ENCODE results near the gene TRIM23.
"Not testable (repeated sequence)": the region's sequence is repeated elsewhere in the genome, so short reads cannot be mapped to it uniquely, and the experiment has no call there.

The TRIM23 gene

GRCh38 chr5:65623482-65623881, 651 bp downstream of the TRIM23 start:
- no peak for TF ChIP-seq CTCF (IDR thresholded peaks at IDR 0.05; ENCODE audit: low read depth, low read length)
- no peak for DNase-seq (ENCODE audit: low read depth, low spot score)
- in situ Hi-C loops (cut with HindIII; ENCODE audit: low sequenced_read_pairs) = no loop called here
- H3K4me3 ChIP-seq (ENCODE audit: low read depth, low read length) = peak overlapping the region; percentile 98

GRCh38 chr5:65621961-65622360, 2.2 kb downstream of the TRIM23 start:
- H3K4me3 ChIP-seq (ENCODE audit: low read depth, low read length); in situ Hi-C loops (cut with HindIII; ENCODE audit: low sequenced_read_pairs); DNase-seq (ENCODE audit: low read depth, low spot score): not testable (repeated sequence)

DNA sequence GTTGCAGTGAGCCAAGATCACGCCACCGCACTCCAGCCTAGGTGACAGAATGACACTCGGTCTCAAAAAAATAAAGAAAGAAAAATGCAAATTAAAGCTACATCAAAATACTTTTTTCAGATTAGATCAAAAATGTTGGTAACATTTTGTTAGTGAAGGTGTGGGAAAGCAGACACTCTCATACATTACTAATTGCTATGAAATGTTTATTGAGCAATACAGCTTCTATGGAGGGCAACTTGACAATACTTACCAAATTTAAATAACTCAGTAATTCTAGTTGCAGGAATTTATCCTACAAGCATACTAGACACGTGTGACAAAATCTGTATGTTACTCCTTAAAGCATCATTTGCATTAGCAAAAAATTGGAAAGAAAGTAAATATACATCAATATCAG, 4.1 kb downstream of the TRIM23 start:
- in situ Hi-C loops (cut with HindIII; ENCODE audit: low sequenced_read_pairs) = no loop called here
- TF ChIP-seq CTCF (IDR thresholded peaks at IDR 0.05; ENCODE audit: low read depth, low read length) = no peak
- no peak overlapping the region for H3K4me3 ChIP-seq (ENCODE audit: low read depth, low read length)
- no peak for DNase-seq (ENCODE audit: low read depth, low spot score)

DNA sequence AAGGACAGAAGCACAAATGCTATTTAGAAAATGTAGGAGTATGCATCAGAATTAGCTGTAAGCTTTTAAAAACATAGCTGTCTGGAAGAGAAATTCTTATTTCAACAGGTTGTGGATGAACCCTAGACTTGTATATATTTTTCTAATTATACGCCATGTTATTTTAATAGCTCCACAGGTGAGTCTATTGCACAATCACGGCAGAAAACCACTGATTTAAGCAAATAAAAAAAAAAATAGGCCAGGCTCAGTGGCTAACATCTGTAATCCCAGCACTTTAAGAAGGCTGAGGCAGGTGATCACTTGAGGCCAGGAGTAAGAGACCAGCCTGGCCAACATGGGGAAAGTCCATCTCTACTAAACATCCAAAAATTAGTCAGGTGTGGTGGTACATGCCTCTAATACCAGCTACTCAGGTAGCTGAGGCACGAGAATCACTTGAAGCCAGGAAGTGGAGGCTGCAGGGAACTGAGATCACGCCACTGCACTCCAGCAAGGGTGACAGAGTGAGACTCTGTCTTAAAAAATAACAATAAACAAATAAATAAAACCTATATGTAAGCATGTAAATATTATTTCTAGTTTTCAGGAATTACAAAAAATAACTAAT, 11.7 kb downstream of the TRIM23 start:
- in situ Hi-C loops (cut with HindIII; ENCODE audit: low sequenced_read_pairs) = no loop called here

GRCh38 chr5:65611524-65611923, 12.6 kb downstream of the TRIM23 start:
- in situ Hi-C loops (cut with HindIII; ENCODE audit: low sequenced_read_pairs) = no loop called here
- no peak for TF ChIP-seq CTCF (IDR thresholded peaks at IDR 0.05; ENCODE audit: low read depth, low read length)
- no peak overlapping the region for H3K4me3 ChIP-seq (ENCODE audit: low read depth, low read length)
- no peak for DNase-seq (ENCODE audit: low read depth, low spot score)

More for the DNA sequence above, 11.7 kb downstream of the TRIM23 start:
- no peak for TF ChIP-seq CTCF (IDR thresholded peaks at IDR 0.05; ENCODE audit: low read depth, low read length)
- DNase-seq (ENCODE audit: low read depth, low spot score) = no peak
- no peak overlapping the region for H3K4me3 ChIP-seq (ENCODE audit: low read depth, low read length)

- in situ Hi-C loops (cut with HindIII; ENCODE audit: low sequenced_read_pairs); DNase-seq (ENCODE audit: low read depth, low spot score); H3K4me3 ChIP-seq (ENCODE audit: low read depth, low read length): not testable (repeated sequence)
Observed at GRCh38 chr5:65601761-65602160, 22.4 kb downstream of the TRIM23 start.

DNA sequence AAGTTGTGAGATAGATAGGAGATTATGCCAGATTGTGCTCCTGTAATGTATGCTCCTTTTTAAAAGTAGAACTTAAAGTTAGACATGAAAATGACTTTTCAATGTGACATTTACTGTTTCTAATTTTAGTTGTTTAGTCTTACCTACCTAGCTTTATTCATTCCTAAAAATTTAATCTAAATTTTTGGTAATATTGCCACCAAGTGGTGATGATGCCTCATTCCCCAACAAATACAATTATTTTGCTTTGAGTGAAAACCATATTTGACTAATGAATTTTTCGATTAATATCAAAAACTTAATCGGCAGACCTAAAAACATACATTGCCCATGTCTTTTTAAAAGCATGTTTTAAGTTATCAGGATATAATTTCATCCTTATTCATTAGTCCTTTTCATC, 35.4 kb downstream of the TRIM23 start:
- peak; percentile 11 for TF ChIP-seq CTCF (IDR thresholded peaks at IDR 0.05; ENCODE audit: low read depth, low read length)
- no peak overlapping the region for H3K4me3 ChIP-seq (ENCODE audit: low read depth, low read length)
- DNase-seq (ENCODE audit: low read depth, low spot score) = no peak
- in situ Hi-C loops (cut with HindIII; ENCODE audit: low sequenced_read_pairs) = no loop called here

DNA sequence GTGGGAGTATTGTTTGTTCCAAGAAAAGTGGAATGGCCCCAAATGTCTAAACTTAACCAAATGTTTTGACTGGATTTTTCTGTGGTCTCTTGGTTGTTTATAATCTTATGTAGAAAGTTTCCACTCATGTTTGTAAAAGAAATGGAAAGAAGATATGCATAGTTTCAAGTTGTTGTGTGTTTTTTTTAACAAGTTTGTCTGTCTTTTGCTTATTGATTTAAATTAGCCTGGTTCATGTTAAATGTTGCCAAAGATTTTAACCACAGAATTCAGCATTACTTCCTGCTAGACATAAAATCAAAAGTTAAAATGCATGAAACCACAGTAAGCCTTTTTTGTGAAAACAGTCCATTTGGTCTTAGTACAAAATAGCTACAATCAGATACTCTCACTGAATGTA, 47.0 kb downstream of the TRIM23 start:
- DNase-seq (ENCODE audit: low read depth, low spot score) = peak; percentile 63
- TF ChIP-seq CTCF (IDR thresholded peaks at IDR 0.05; ENCODE audit: low read depth, low read length) = no peak
- in situ Hi-C loops (cut with HindIII; ENCODE audit: low sequenced_read_pairs) = no loop called here
- H3K4me3 ChIP-seq (ENCODE audit: low read depth, low read length) = no peak overlapping the region

Data from astrocyte of the spinal cord (primary cell).